ENCODE results near the gene MMP15. TPM values are rescaled to one million over a fixed set of nuclear protein-coding genes. Genes with fewer than 3 reads are reported as not detected.

MMP15 gene
- total RNA-seq, 4 donors from 2014 or later, result 5.7 to 10.0 (median 8.2) TPM

- Histone ChIP-seq H3K27ac (no peak overlapping the region), H3K27me3 (no peaks in the 10 kb centered on the region), H3K4me1 (peaks cover 22% of the 10 kb centered on the region), H3K36me3 (peaks cover 32% of the 10 kb centered on the region), H3K4me3 (no peak overlapping the region), H3K9me3 (no peaks in the 10 kb centered on the region)
- WGBS, result 26% methylated on average over 4 of the region's 4 CpGs
- no peak for TF ChIP-seq POLR2A (IDR thresholded peaks at IDR 0.05)
- TF ChIP-seq, protein P1, sequence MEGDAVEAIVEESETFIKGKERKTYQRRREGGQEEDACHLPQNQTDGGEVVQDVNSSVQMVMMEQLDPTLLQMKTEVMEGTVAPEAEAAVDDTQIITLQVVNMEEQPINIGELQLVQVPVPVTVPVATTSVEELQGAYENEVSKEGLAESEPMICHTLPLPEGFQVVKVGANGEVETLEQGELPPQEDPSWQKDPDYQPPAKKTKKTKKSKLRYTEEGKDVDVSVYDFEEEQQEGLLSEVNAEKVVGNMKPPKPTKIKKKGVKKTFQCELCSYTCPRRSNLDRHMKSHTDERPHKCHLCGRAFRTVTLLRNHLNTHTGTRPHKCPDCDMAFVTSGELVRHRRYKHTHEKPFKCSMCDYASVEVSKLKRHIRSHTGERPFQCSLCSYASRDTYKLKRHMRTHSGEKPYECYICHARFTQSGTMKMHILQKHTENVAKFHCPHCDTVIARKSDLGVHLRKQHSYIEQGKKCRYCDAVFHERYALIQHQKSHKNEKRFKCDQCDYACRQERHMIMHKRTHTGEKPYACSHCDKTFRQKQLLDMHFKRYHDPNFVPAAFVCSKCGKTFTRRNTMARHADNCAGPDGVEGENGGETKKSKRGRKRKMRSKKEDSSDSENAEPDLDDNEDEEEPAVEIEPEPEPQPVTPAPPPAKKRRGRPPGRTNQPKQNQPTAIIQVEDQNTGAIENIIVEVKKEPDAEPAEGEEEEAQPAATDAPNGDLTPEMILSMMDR (IDR thresholded peaks at IDR 0.05), result peak in 1 of 2 donors; percentile 21
- no peak for DNase-seq (ENCODE audit: low spot score in 2 of 2)
These were observed 30.8 kb upstream of the MMP15 start for GRCh38 chr16:57994778-57995177.

- WGBS, result 90% methylated on average over 15 of the region's 18 CpGs
- TF ChIP-seq, protein P1 (IDR thresholded peaks at IDR 0.05), result no peak
- TF ChIP-seq POLR2A (IDR thresholded peaks at IDR 0.05), result no peak
- no peak for TF ChIP-seq EP300 (IDR thresholded peaks at IDR 0.05)
- no peak for TF ChIP-seq POLR2AphosphoS5 (IDR thresholded peaks at IDR 0.05)
- H3K4me3 ChIP-seq, result no peak overlapping the region
- H3K4me1 ChIP-seq, result peaks cover 29% of the 10 kb centered on the region
- peaks cover 32% of the 10 kb centered on the region for H3K36me3 ChIP-seq
- peak in 1 of 2 donors; percentile 61 for DNase-seq (ENCODE audit: low spot score in 2 of 2)
- H3K9me3 ChIP-seq, result no peaks in the 10 kb centered on the region
- H3K27ac ChIP-seq, result no peak overlapping the region
- no peaks in the 10 kb centered on the region for H3K27me3 ChIP-seq
These were observed 29.7 kb upstream of the MMP15 start for GRCh38 chr16:57995721-57996405.

DNA sequence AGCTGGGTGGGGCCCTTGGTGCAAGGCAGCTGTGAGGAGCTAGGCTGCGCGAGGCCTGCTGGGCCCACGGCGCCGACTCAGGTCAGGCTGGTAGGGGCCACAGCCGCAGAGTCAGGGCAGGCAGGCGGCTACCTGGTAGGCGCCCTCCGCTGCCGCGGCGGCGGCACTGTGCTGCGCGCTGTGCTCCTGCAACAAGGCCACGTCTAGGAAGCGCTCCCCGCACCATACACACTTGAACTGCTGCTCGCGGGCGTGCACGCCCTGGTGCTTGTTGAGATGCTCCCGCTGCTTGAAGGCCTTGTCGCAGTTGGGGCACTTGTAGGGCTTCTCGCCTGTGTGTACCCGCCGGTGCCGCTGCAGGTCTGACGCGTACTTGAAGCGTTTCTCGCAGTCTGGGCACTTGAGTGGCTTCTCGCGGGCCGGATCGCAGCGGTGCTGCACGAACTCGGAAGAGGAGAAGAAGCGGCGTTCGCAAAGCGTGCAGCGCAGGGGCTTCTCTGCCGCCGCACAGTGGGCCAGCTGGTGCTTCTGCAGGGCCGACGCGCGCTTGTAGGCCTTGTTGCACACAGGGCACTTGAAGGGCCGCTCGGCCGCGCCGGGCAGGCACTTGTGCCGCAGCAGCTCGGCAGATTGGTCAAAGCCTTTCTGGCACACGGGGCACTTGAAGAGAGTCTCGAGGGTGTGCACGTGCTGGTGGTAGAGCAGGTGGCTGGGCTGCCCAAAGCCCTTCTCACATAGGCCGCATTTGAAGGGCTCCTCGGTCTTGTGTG is 29.0 kb upstream of the MMP15 start:
- H3K4me1 ChIP-seq, result peaks cover 37% of the 10 kb centered on the region
- no peak for TF ChIP-seq POLR2AphosphoS5 (IDR thresholded peaks at IDR 0.05)
- TF ChIP-seq EP300 (IDR thresholded peaks at IDR 0.05), result no peak
- TF ChIP-seq POLR2A (IDR thresholded peaks at IDR 0.05), result no peak
- TF ChIP-seq, protein P1 (IDR thresholded peaks at IDR 0.05), result no peak
- H3K9me3 ChIP-seq, result no peaks in the 10 kb centered on the region
- 96% methylated on average over 32 of the region's 62 CpGs for WGBS
- no peaks in the 10 kb centered on the region for H3K27me3 ChIP-seq
- peaks cover 32% of the 10 kb centered on the region for H3K36me3 ChIP-seq
- peak in 1 of 2 donors; percentile 54 for DNase-seq (ENCODE audit: low spot score in 2 of 2)
- H3K4me3 ChIP-seq, result no peak overlapping the region
- no peak overlapping the region for H3K27ac ChIP-seq

- Histone ChIP-seq H3K4me3 (no peak overlapping the region), H3K36me3 (peaks cover 32% of the 10 kb centered on the region), H3K27me3 (no peaks in the 10 kb centered on the region), H3K9me3 (no peaks in the 10 kb centered on the region), H3K4me1 (peaks cover 41% of the 10 kb centered on the region), H3K27ac (no peak overlapping the region)
- TF ChIP-seq POLR2AphosphoS5 (IDR thresholded peaks at IDR 0.05), result no peak
- TF ChIP-seq EP300 (IDR thresholded peaks at IDR 0.05), result no peak
- no peak for TF ChIP-seq POLR2A (IDR thresholded peaks at IDR 0.05)
- TF ChIP-seq, protein P1 (IDR thresholded peaks at IDR 0.05), result no peak
- no peak for DNase-seq (ENCODE audit: low spot score in 2 of 2)
- 94% methylated on average over 7 of the region's 35 CpGs for WGBS
These were observed 28.4 kb upstream of the MMP15 start for GRCh38 chr16:57997176-57997527.

DNA sequence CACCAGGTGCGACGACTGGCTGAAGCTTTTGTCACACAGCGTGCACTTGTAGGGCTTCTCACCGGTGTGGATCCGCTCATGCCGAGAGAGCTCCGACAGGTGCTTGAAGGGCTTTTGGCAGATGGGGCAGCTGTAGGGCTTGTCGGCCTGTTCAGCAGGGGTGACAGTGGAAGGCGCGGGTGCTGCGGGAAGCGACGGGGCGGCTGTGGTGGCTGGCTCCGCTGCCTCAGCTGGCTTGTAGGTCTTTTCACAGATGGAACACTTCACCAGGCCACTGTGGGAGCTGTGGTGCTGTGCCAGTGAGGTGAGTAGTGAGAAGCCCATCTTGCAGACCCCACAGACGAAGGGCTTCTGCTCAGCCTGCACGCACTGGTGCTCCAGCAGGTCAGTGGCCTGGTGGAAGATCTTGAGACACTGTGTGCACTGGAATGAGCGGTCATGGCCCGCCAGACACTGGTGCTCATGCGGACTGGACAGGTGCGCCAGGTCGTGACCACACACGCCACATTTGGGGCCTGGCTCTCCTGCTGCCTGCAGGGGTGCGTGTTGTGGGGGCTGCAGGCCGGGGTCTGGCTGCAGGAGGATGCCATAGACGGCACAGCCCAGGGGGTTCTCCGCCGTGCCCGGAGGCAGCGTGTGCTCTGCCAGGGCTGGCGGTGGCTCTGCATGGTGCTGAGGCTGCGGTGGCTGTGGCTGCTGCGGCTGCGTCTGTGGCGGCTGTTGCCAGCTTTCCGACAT is 27.9 kb upstream of the MMP15 start:
- peaks cover 41% of the 10 kb centered on the region for H3K4me1 ChIP-seq
- whole genome bisulfite sequencing, result 98% methylated on average over 10 of the region's 36 CpGs
- H3K4me3 ChIP-seq, result no peak overlapping the region
- peak in 1 of 2 donors; percentile 58 for DNase-seq (ENCODE audit: low spot score in 2 of 2)
- no peak overlapping the region for H3K27ac ChIP-seq
- H3K36me3 ChIP-seq, result peaks cover 32% of the 10 kb centered on the region
- no peak for TF ChIP-seq POLR2A (IDR thresholded peaks at IDR 0.05)
- TF ChIP-seq POLR2AphosphoS5 (IDR thresholded peaks at IDR 0.05), result no peak
- no peaks in the 10 kb centered on the region for H3K27me3 ChIP-seq
- H3K9me3 ChIP-seq, result no peaks in the 10 kb centered on the region
